Measurements from ENCODE around the gene PRPF40A. TPM values are rescaled to one million over a fixed set of nuclear protein-coding genes. Genes with fewer than 3 reads are reported as not detected.

PRPF40A gene
- total RNA-seq, 2 donors from 2014 or later = 62.0 to 133 TPM

DNA sequence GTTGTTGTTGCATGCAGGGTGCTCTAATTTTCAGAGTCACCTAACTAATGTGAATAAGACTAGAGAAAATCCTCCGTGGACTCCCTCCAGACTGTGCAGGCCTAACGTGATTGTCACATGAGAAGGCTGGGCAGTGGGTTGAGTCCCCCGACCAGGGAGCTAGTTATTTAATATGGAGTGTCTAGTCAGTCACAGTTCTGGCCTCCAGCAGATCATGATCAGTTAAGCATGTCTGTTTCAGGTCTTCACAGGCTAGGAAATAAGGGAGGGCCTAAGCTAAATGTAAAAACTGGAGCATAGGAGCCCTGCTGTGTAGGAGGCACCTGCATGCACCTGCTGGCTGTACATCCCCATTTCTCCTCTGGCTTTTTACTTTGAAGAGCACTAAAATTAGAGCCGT, 86.8 kb downstream of the PRPF40A start:
- TF ChIP-seq, protein P1, sequence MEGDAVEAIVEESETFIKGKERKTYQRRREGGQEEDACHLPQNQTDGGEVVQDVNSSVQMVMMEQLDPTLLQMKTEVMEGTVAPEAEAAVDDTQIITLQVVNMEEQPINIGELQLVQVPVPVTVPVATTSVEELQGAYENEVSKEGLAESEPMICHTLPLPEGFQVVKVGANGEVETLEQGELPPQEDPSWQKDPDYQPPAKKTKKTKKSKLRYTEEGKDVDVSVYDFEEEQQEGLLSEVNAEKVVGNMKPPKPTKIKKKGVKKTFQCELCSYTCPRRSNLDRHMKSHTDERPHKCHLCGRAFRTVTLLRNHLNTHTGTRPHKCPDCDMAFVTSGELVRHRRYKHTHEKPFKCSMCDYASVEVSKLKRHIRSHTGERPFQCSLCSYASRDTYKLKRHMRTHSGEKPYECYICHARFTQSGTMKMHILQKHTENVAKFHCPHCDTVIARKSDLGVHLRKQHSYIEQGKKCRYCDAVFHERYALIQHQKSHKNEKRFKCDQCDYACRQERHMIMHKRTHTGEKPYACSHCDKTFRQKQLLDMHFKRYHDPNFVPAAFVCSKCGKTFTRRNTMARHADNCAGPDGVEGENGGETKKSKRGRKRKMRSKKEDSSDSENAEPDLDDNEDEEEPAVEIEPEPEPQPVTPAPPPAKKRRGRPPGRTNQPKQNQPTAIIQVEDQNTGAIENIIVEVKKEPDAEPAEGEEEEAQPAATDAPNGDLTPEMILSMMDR (IDR thresholded peaks at IDR 0.05) = no peak
- Histone ChIP-seq H3K27ac (no peak overlapping the region), H3K4me3 (no peak overlapping the region), H3K36me3 (peaks cover 22% of the 10 kb centered on the region), H3K4me1 (ENCODE audit: control insufficient read depth in 1 of 2, low read depth in 2 of 2) (no peaks in the 10 kb centered on the region), H3K27me3 (replicated peaks; ENCODE audit: insufficient read depth) (no peaks in the 10 kb centered on the region), H3K9me3 (no peaks in the 10 kb centered on the region)
- DNase-seq (ENCODE audit: low spot score) = no peak
- no peak for ATAC-seq (ENCODE audit: insufficient number of reproducible peaks, low FRiP score, low read depth)

DNA sequence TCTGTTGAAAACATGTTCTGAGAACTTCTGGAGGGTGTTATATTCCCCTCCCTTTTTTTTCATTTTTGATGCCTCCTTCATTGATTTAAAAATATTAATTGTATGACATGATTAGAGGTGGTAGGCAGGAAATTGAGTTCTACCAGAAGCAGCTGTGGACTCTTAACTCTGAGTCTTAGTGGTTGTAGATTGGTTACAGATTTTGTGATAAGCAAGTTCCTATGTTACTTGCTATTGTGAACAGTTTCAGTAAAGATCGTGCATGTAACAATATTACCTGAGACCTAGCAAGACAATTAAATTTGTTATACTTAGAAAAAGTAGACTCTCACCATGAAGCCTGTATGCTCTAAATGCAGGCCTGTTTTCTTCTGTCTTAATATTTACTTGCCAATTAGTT, 88.1 kb downstream of the PRPF40A start:
- H3K36me3 ChIP-seq = peaks cover 22% of the 10 kb centered on the region

DNA sequence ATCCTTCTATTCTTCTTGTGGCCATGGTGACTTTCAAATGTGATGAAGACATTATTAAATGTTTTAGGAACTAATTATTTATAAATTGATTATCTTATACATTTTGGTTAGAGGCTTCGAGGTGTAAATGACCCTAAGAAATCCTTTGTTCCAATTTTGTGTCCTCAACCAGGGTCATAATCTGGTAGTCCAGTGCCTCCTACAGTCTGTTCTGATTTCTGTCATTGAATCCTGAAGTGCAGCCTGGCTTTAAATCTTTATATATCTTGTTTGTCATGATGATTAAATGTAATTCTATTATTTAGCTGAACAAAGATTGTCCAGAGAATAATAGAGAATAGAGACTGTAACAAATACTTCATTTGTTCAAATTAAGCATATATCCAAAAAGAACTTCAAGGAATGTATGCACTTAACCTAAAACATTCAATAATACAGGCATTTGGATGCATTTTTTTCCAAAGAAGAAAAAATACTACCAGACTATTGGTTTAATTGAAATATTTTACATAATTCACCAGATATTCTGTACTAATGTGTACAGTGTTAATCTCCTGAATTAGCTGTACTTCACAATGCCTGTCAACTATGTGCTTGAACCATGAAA, 89.8 kb downstream of the PRPF40A start:
- no peak for DNase-seq (ENCODE audit: low spot score)
- ATAC-seq (ENCODE audit: insufficient number of reproducible peaks, low FRiP score, low read depth) = no peak
- peak overlapping the region in 1 of 2 donors; percentile 43 for H3K27ac ChIP-seq

More for the DNA sequence above, 88.1 kb downstream of the PRPF40A start:
- TF ChIP-seq, protein P1 (IDR thresholded peaks at IDR 0.05) = no peak
- Histone ChIP-seq H3K4me3 (no peak overlapping the region), H3K9me3 (no peaks in the 10 kb centered on the region), H3K4me1 (ENCODE audit: control insufficient read depth in 1 of 2, low read depth in 2 of 2) (no peaks in the 10 kb centered on the region), H3K27me3 (replicated peaks; ENCODE audit: insufficient read depth) (no peaks in the 10 kb centered on the region), H3K27ac (no peak overlapping the region)
- no peak for ATAC-seq (ENCODE audit: insufficient number of reproducible peaks, low FRiP score, low read depth)
- no peak for DNase-seq (ENCODE audit: low spot score)

DNA sequence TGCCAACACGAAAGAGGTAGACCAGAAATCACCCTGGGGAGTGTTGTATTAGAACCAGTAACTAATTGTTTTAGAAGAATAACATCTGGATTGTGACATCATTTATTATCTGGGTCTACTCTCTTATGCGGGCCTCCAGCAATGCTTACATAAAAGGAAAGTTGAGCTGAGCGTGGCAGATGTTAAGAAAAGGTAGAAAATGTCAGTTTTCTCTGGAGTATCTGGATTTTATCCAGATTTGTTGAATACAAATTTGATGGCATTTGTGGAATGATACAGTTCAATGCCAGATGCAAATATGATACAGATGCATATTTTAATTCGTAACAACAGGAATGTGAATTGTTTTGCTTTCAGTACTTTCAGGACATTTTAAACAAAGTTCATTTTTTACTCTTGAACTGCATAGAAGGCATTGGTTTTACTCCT, 90.3 kb downstream of the PRPF40A start:
- no peak overlapping the region for H3K4me3 ChIP-seq

More for the DNA sequence above, 89.8 kb downstream of the PRPF40A start:
- peaks cover 0 to under 1% of the 10 kb centered on the region in 2 donors for H3K4me1 ChIP-seq (ENCODE audit: control insufficient read depth in 1 of 2, low read depth in 2 of 2)
- TF ChIP-seq, protein P1 (IDR thresholded peaks at IDR 0.05) = peak; percentile 62
- H3K4me3 ChIP-seq = no peak overlapping the region
- H3K9me3 ChIP-seq = no peaks in the 10 kb centered on the region
- H3K27me3 ChIP-seq (replicated peaks; ENCODE audit: insufficient read depth) = no peaks in the 10 kb centered on the region
- H3K36me3 ChIP-seq = peaks cover 19% of the 10 kb centered on the region

DNA sequence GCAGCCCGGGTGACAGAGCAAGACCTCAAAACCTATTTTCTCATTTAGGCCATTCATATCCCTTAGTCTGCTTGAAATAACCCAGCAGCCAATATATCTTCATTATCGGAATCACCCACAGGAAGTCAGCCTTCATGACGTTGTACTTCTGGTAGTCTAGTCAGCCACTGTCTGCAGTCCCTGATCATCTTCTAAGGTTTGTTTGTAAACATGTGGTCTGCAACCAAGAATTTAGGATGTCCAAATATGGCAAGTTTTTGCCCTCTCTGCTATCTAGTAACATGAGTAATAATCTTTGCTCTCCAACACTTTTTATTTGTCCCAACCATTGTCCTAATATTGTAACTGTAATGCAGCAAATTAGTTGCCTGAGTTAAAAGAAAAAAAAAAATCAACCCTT, 92.5 kb downstream of the PRPF40A start:
- H3K4me3 ChIP-seq = no peak overlapping the region
- H3K27ac ChIP-seq = no peak overlapping the region
- peaks cover 0 to 8% of the 10 kb centered on the region in 2 donors for H3K4me1 ChIP-seq (ENCODE audit: control insufficient read depth in 1 of 2, low read depth in 2 of 2)

More for the DNA sequence above, 90.3 kb downstream of the PRPF40A start:
- DNase-seq (ENCODE audit: low spot score) (no peak), ATAC-seq (ENCODE audit: insufficient number of reproducible peaks, low FRiP score, low read depth) (no peak)
- peaks cover 0 to 6% of the 10 kb centered on the region in 2 donors for H3K4me1 ChIP-seq (ENCODE audit: control insufficient read depth in 1 of 2, low read depth in 2 of 2)
- H3K36me3 ChIP-seq = peaks cover 14% of the 10 kb centered on the region
- TF ChIP-seq, protein P1 (IDR thresholded peaks at IDR 0.05) = no peak
- H3K9me3 ChIP-seq = no peaks in the 10 kb centered on the region
- H3K27me3 ChIP-seq (replicated peaks; ENCODE audit: insufficient read depth) = no peaks in the 10 kb centered on the region
- H3K27ac ChIP-seq = peak overlapping the region in 1 of 2 donors; percentile 43

More for the DNA sequence above, 92.5 kb downstream of the PRPF40A start:
- peaks cover 6% of the 10 kb centered on the region for H3K36me3 ChIP-seq
- DNase-seq (ENCODE audit: low spot score) (no peak), ATAC-seq (ENCODE audit: insufficient number of reproducible peaks, low FRiP score, low read depth) (no peak)
- H3K9me3 ChIP-seq = no peaks in the 10 kb centered on the region
- H3K27me3 ChIP-seq (replicated peaks; ENCODE audit: insufficient read depth) = no peaks in the 10 kb centered on the region
- TF ChIP-seq, protein P1 (IDR thresholded peaks at IDR 0.05) = no peak

Data from thoracic aorta (tissue), 2 donors.